A673 (cell line): Measurements from ENCODE around the gene TGFA. TPM values are rescaled to one million over a fixed set of nuclear protein-coding genes. Genes with fewer than 3 reads are reported as not detected.

Experiments used
- BruUV-seq: library from RNA; stranded (reverse); fragments of 400-500 nt; replicated peaks from 2 replicates; lab custom pipeline; 2021; lab: Mats Ljungman, UMichigan
- CTCF ChIA-PET: fragments of 300-600 bp; sonication (Branson Sonifier 250); formaldehyde crosslinking; loops from one replicate; lab custom pipeline; 2022; ENCODE audit warnings: antibody characterized with exemption; lab: Charles Lee
- POLR2A ChIA-PET: fragments of 300-600 bp; sonication (Branson Sonifier 250); formaldehyde crosslinking; loops from one replicate; lab custom pipeline; 2022; ENCODE audit warnings: antibody characterized with exemption; ENCODE audit not compliant: low non-redundant PET; lab: Charles Lee
- DNase-seq: peaks from one replicate; pipeline ENCODE4 v3.0.0-alpha.2; 2015; ENCODE audit warnings: low spot score
- H3K27ac ChIP-seq: fragments of 200-600 bp; sonication (generic); 2 replicates; pipeline ENCODE4 v1.5.1; 2016; ENCODE audit warnings: mixed run types, low read depth, mild to moderate bottlenecking, mixed read lengths, antibody characterized with exemption, low read length; ENCODE audit not compliant: poor library complexity, severe bottlenecking
- H3K27me3 ChIP-seq: fragments of 200-600 bp; sonication (generic); replicated peaks from 2 replicates; pipeline ENCODE4 v1.6.1; 2017; ENCODE audit warnings: mixed run types, low read depth, mild to moderate bottlenecking, mixed read lengths, antibody characterized with exemption, low read length; ENCODE audit not compliant: insufficient read depth, poor library complexity
- H3K36me3 ChIP-seq: fragments of 200-600 bp; sonication (generic); 2 replicates; pipeline ENCODE4 v1.6.1; 2016; ENCODE audit warnings: mixed run types, mild to moderate bottlenecking, mixed read lengths, antibody characterized with exemption, low read length; ENCODE audit not compliant: insufficient read depth, poor library complexity, severe bottlenecking
- H3K4me1 ChIP-seq: fragments of 200-600 bp; sonication (generic); 2 replicates; pipeline ENCODE4 v1.6.1; 2017; ENCODE audit warnings: mixed run types, mild to moderate bottlenecking, mixed read lengths, antibody characterized with exemption, low read length; ENCODE audit not compliant: insufficient read depth, poor library complexity, severe bottlenecking
- H3K4me3 ChIP-seq: fragments of 200-600 bp; sonication (generic); 2 replicates; pipeline ENCODE4 v1.5.1; 2016; ENCODE audit warnings: low read depth, mixed run types, mild to moderate bottlenecking, mixed read lengths, low read length; ENCODE audit not compliant: poor library complexity, severe bottlenecking
- H3K9me3 ChIP-seq: fragments of 200-600 bp; sonication (generic); 2 replicates; pipeline ENCODE4 v1.6.1; 2016; ENCODE audit warnings: mixed run types, low read depth, mild to moderate bottlenecking, mixed read lengths, antibody characterized with exemption, low read length; ENCODE audit not compliant: poor library complexity, severe bottlenecking
- CTCF ChIP-seq: fragments of 300-800, 200-600 bp; sonication (generic); conservative IDR thresholded peaks from 2 replicates; pipeline ENCODE4 v1.5.1; 2017; ENCODE audit warnings: low read depth, mild to moderate bottlenecking, antibody characterized with exemption, low read length, moderate library complexity, mixed read lengths
- EZH2 ChIP-seq: fragments of 200-600 bp; sonication (generic); IDR thresholded peaks from 2 replicates; pipeline ENCODE4 v1.6.1; 2017; ENCODE audit warnings: borderline replicate concordance, low read depth, mild to moderate bottlenecking, mixed read lengths, antibody characterized with exemption, low read length; ENCODE audit not compliant: poor library complexity, severe bottlenecking
- intact Hi-C: fragments of 100-400 bp; cut with micrococcal nuclease; formaldehyde crosslinking; loops from one replicate; pipeline ENCODE4 v1.10.0; 2022; ENCODE audit not compliant: unreplicated experiment
- total RNA-seq: library from RNA; stranded (reverse); gene quantifications from 2 replicates; pipeline ENCODE4 v1.2.3, GENCODE V29; 2021

The TGFA gene
- total RNA-seq, 1 experiment from 2014 or later, result 0.13 TPM

GRCh38 chr2:70532244-70532935 lies 21.2 kb downstream of the TGFA start:
- TF ChIP-seq EZH2 (no peak), CTCF (no peak)
- Histone ChIP-seq H3K27me3 (peaks cover 18% of the 10 kb centered on the region), H3K27ac (no peak overlapping the region), H3K9me3 (no peaks in the 10 kb centered on the region), H3K4me3 (no peak overlapping the region), H3K36me3 (no peaks in the 10 kb centered on the region), H3K4me1 (no peaks in the 10 kb centered on the region)
- POLR2A ChIA-PET, result no interaction called here
- BruUV-seq, result no TSS peak
- CTCF ChIA-PET, result interaction anchor here (0.5 kb wide), 1 partner anchor 229 kb away, joined by 4 read pairs; no protein-coding TSS in a partner anchor
- intact Hi-C loops, result no loop called here
- DNase-seq, result no peak

DNA sequence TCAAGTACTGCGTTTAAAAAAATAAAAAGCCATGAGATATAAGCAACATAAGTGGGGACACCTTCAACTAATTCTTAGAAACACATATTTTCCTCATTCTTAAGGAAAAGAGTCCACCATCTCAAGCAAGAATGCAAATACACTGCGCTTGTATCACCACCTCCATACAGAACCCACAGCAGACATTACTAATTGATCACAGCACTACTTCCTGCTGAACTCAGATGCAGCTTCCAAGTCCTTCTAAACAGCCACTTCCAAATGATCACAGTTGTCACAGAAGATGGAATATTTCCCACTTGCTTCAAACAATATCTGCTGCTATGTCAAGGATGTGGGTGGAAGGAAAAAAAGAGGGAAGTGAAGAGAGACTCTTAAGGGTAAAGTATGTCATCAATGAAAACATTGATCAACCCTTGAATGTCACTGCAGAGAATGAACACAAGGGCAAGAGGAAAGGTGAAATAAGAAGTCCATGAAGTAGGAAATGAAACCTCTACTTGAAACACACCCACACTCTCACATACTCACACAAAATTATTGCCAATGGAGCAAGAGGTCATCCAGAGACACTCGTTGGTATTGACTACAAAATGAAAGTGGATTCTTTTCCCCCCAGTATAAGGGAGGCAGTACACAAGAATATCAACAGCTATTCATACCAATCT lies 22.1 kb downstream of the TGFA start:
- H3K27me3 ChIP-seq, result peaks cover 18% of the 10 kb centered on the region
- no peak overlapping the region for H3K4me3 ChIP-seq
- no peaks in the 10 kb centered on the region for H3K4me1 ChIP-seq
- intact Hi-C loops, result no loop called here
- H3K36me3 ChIP-seq, result no peaks in the 10 kb centered on the region
- TF ChIP-seq EZH2 (no peak), CTCF (no peak)
- POLR2A ChIA-PET, result no interaction called here
- CTCF ChIA-PET, result interaction anchor here (0.5 kb wide), 1 partner anchor 229 kb away, joined by 4 read pairs; no protein-coding TSS in a partner anchor
- no peak overlapping the region for H3K27ac ChIP-seq
- no peak for DNase-seq
- H3K9me3 ChIP-seq, result no peaks in the 10 kb centered on the region
- no TSS peak for BruUV-seq

DNA sequence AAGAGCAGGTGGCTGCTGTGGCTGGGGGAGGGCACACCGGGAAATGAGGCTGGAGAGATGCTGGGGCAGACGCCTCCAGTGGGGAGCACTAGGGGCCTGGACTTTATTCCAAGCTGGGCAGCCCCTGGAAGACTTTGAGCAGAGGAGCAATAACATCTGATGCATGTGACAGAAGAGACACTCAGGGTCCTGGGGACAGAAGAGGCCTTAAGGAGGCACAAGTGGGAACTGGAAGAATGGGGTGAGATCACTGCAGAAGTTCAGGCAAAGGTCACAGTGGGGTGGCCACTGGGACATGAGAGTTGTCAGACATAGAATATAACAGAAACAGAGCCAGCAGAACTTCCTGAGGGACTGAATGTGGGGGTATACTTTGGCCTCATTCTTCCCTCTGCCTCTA lies 24.0 kb downstream of the TGFA start:
- no peak for TF ChIP-seq EZH2
- no peak for TF ChIP-seq CTCF
- intact Hi-C loops, result no loop called here
- Histone ChIP-seq H3K27ac (no peak overlapping the region), H3K4me1 (no peaks in the 10 kb centered on the region), H3K27me3 (peaks cover 7% of the 10 kb centered on the region), H3K36me3 (no peaks in the 10 kb centered on the region), H3K4me3 (no peak overlapping the region), H3K9me3 (no peaks in the 10 kb centered on the region)
- ChIA-PET POLR2A (no interaction called here), CTCF (no interaction called here)
- BruUV-seq, result no TSS peak
- no peak for DNase-seq
